A673 (cell line): ENCODE measurements around the gene MMP10. TPM values are rescaled to one million over a fixed set of nuclear protein-coding genes. Genes with fewer than 3 reads are reported as not detected.
A peak's percentile ranks its signal among the peaks of the same experiment; 100 is the strongest.

Source experiments
- BruUV-seq: library from RNA; stranded (reverse); fragments of 400-500 nt; replicated peaks from 2 replicates; lab custom pipeline; 2021; lab: Mats Ljungman, UMichigan
- CTCF ChIA-PET: fragments of 300-600 bp; sonication (Branson Sonifier 250); formaldehyde crosslinking; loops from one replicate; lab custom pipeline; 2022; ENCODE audit warnings: antibody characterized with exemption; lab: Charles Lee
- POLR2A ChIA-PET: fragments of 300-600 bp; sonication (Branson Sonifier 250); formaldehyde crosslinking; loops from one replicate; lab custom pipeline; 2022; ENCODE audit warnings: antibody characterized with exemption; ENCODE audit not compliant: low non-redundant PET; lab: Charles Lee
- DNase-seq: peaks from one replicate; pipeline ENCODE4 v3.0.0-alpha.2; 2015; ENCODE audit warnings: low spot score
- H3K27ac ChIP-seq: fragments of 200-600 bp; sonication (generic); 2 replicates; pipeline ENCODE4 v1.5.1; 2016; ENCODE audit warnings: mixed run types, low read depth, mild to moderate bottlenecking, mixed read lengths, antibody characterized with exemption, low read length; ENCODE audit not compliant: poor library complexity, severe bottlenecking
- H3K27me3 ChIP-seq: fragments of 200-600 bp; sonication (generic); replicated peaks from 2 replicates; pipeline ENCODE4 v1.6.1; 2017; ENCODE audit warnings: mixed run types, low read depth, mild to moderate bottlenecking, mixed read lengths, antibody characterized with exemption, low read length; ENCODE audit not compliant: insufficient read depth, poor library complexity
- H3K36me3 ChIP-seq: fragments of 200-600 bp; sonication (generic); 2 replicates; pipeline ENCODE4 v1.6.1; 2016; ENCODE audit warnings: mixed run types, mild to moderate bottlenecking, mixed read lengths, antibody characterized with exemption, low read length; ENCODE audit not compliant: insufficient read depth, poor library complexity, severe bottlenecking
- H3K4me1 ChIP-seq: fragments of 200-600 bp; sonication (generic); 2 replicates; pipeline ENCODE4 v1.6.1; 2017; ENCODE audit warnings: mixed run types, mild to moderate bottlenecking, mixed read lengths, antibody characterized with exemption, low read length; ENCODE audit not compliant: insufficient read depth, poor library complexity, severe bottlenecking
- H3K4me3 ChIP-seq: fragments of 200-600 bp; sonication (generic); 2 replicates; pipeline ENCODE4 v1.5.1; 2016; ENCODE audit warnings: low read depth, mixed run types, mild to moderate bottlenecking, mixed read lengths, low read length; ENCODE audit not compliant: poor library complexity, severe bottlenecking
- H3K9me3 ChIP-seq: fragments of 200-600 bp; sonication (generic); 2 replicates; pipeline ENCODE4 v1.6.1; 2016; ENCODE audit warnings: mixed run types, low read depth, mild to moderate bottlenecking, mixed read lengths, antibody characterized with exemption, low read length; ENCODE audit not compliant: poor library complexity, severe bottlenecking
- EZH2 ChIP-seq: fragments of 200-600 bp; sonication (generic); IDR thresholded peaks from 2 replicates; pipeline ENCODE4 v1.6.1; 2017; ENCODE audit warnings: borderline replicate concordance, low read depth, mild to moderate bottlenecking, mixed read lengths, antibody characterized with exemption, low read length; ENCODE audit not compliant: poor library complexity, severe bottlenecking
- intact Hi-C: fragments of 100-400 bp; cut with micrococcal nuclease; formaldehyde crosslinking; loops from one replicate; pipeline ENCODE4 v1.10.0; 2022; ENCODE audit not compliant: unreplicated experiment
- total RNA-seq: library from RNA; stranded (reverse); gene quantifications from 2 replicates; pipeline ENCODE4 v1.2.3, GENCODE V29; 2021
- TF ChIP-seq, protein P1 (sequence below): fragments of 300-800, 200-600 bp; sonication (generic); conservative IDR thresholded peaks from 2 replicates; pipeline ENCODE4 v1.5.1; 2017; ENCODE audit warnings: low read depth, mild to moderate bottlenecking, antibody characterized with exemption, low read length, moderate library complexity, mixed read lengths

MMP10 gene
- total RNA-seq, 1 experiment from 2014 or later = 4.0 TPM

DNA sequence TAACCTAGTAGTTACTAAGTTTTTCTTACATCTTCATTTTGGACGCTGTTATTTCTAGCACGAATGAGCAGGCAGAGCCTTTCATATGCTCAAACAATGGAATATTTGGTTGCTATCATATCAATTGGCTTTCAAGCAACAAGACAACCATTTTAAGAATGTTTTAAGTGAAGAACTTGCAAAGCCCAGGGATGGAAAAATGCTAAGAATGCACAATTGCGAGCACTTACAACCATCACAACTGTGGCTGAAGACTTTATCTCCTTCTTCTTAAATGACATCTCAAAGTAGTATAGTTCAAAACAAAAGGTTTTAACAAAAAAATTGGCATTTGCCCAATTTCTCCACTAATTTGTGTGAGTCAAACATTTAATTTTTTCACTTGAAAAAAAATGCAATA lies 25.9 kb upstream of the MMP10 start:
- H3K27me3 ChIP-seq = no peaks in the 10 kb centered on the region
- no peak overlapping the region for H3K4me3 ChIP-seq
- TF ChIP-seq EZH2 = no peak
- TF ChIP-seq, protein P1, sequence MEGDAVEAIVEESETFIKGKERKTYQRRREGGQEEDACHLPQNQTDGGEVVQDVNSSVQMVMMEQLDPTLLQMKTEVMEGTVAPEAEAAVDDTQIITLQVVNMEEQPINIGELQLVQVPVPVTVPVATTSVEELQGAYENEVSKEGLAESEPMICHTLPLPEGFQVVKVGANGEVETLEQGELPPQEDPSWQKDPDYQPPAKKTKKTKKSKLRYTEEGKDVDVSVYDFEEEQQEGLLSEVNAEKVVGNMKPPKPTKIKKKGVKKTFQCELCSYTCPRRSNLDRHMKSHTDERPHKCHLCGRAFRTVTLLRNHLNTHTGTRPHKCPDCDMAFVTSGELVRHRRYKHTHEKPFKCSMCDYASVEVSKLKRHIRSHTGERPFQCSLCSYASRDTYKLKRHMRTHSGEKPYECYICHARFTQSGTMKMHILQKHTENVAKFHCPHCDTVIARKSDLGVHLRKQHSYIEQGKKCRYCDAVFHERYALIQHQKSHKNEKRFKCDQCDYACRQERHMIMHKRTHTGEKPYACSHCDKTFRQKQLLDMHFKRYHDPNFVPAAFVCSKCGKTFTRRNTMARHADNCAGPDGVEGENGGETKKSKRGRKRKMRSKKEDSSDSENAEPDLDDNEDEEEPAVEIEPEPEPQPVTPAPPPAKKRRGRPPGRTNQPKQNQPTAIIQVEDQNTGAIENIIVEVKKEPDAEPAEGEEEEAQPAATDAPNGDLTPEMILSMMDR = no peak
- H3K36me3 ChIP-seq = no peaks in the 10 kb centered on the region
- H3K4me1 ChIP-seq = peaks cover 14% of the 10 kb centered on the region
- ChIA-PET POLR2A (no interaction called here), CTCF (no interaction called here)
- H3K9me3 ChIP-seq = no peaks in the 10 kb centered on the region
- BruUV-seq = no TSS peak
- intact Hi-C loops = no loop called here
- H3K27ac ChIP-seq = no peak overlapping the region
- no peak for DNase-seq

DNA sequence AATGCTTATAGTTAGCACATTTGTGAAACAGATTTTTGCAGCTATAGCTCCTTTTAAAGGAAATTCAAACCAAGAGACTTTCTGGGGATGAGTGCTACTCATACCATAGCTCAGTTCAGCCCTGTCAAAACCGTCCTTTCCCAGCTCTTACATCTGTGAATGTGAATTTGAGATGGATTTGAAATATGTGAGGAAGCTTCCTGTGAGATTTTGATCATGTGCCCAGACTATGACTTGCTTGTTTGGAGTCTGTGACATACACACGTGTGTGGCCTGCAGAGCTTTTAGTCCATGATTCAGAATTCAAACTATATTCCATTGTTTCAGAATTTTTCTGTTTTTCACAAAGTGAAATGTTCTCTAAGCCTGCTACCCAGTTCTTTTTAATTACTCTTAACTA lies 21.9 kb upstream of the MMP10 start:
- no peak overlapping the region for H3K27ac ChIP-seq
- ChIA-PET CTCF (interaction anchor here (0.6 to 0.9 kb wide), 2 partner anchors 8 to 9 kb away, joined by 3 to 4 read pairs; no protein-coding TSS in a partner anchor), POLR2A (no interaction called here)
- intact Hi-C loops = no loop called here
- no peaks in the 10 kb centered on the region for H3K36me3 ChIP-seq
- H3K4me3 ChIP-seq = no peak overlapping the region
- BruUV-seq = no TSS peak
- H3K4me1 ChIP-seq = peaks cover 11% of the 10 kb centered on the region
- H3K9me3 ChIP-seq = no peaks in the 10 kb centered on the region
- no peak for DNase-seq
- TF ChIP-seq, protein P1 = no peak
- TF ChIP-seq EZH2 = no peak
- H3K27me3 ChIP-seq = no peaks in the 10 kb centered on the region

DNA sequence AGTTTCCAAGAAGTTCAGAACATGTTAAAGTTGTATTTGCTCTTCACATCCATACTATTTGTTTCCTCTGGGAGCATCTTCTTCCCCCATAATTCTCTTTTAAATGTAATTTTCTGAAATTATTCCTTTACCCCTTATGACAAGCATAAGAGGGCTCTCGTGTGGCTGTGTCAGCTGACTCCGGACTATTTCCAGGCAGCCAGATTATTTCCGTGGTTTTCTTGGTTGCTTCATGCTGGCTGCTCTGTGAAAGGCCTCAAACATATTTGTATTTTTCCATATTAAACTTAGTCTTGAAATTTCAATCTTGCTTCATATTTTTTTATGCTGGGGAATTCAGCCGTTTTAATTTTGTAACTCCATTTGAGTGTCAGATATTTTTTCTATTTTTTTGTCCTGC lies 20.3 kb upstream of the MMP10 start:
- Histone ChIP-seq H3K27me3 (no peaks in the 10 kb centered on the region), H3K4me1 (peaks cover 11% of the 10 kb centered on the region), H3K9me3 (no peaks in the 10 kb centered on the region), H3K36me3 (no peaks in the 10 kb centered on the region), H3K27ac (peak overlapping the region; percentile 5), H3K4me3 (no peak overlapping the region)
- no TSS peak for BruUV-seq
- TF ChIP-seq, protein P1 = no peak
- TF ChIP-seq EZH2 = no peak
- ChIA-PET CTCF (no interaction called here), POLR2A (no interaction called here)
- DNase-seq = no peak
- intact Hi-C loops = no loop called here
